ENCODE results near the gene IMMP2L.
"Not testable (repeated sequence)": the region's sequence is repeated elsewhere in the genome, so short reads cannot be mapped to it uniquely, and the experiment has no call there.

IMMP2L gene

GRCh38 chr7:111343017-111343416 lies 219.3 kb downstream of the IMMP2L start:
- DNase-seq: no peak

DNA sequence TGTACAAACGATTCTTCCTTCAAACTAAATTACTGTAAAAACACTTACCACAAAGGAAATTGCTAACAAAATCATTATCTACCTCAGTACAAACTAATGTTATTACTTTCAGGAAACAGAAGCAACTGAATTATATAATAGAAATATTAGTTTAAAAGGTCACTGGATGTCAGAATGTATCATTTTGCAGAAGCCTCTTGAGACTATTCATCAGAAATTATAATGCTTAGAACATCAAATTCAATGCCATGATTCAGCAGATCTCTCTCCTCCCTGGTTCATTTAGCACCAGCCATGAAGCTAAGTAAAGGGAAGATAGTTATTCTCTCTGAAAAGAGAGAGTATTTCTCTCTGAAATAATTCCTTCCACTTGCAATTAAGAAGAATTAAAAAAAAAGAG lies 223.3 kb downstream of the IMMP2L start:
- no peak for DNase-seq

GRCh38 chr7:111333010-111333409 lies 229.3 kb downstream of the IMMP2L start:
- DNase-seq: no peak

DNA sequence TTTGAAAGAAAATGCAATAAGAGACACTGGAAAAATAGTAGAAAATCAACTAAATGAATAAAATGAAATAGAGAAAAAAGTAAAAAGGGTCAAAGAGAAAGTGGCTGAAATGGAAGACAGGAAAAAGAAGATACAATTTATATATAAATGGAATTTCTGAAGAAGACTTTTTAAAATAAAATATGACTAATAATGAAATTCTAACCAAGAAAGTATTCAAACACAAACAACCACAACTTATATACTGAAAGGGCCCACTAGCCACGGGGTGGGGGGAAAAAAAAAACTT lies 232.1 kb downstream of the IMMP2L start:
- DNase-seq: no peak

GRCh38 chr7:111329367-111330234 lies 232.7 kb downstream of the IMMP2L start:
- DNase-seq: no peak

DNA sequence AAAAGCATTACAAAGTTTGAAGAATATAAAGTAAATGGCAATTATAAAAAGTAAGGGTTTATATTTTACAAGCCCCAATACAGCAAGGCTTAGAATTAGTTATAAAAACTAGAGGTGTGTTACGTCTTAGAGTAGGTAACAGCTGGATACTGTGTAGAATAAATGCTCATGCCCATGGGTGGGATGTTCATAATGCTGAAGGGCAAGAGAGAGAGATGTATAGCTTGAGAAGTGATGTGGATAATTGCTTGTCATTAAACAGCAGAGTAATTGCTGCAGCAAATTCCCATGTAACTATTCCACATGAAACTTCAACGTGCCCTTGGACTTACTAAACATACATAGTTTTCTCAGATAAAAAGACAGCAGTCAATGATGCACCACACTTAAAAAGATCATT lies 233.8 kb downstream of the IMMP2L start:
- DNase-seq: no peak

GRCh38 chr7:111324776-111325175 lies 237.5 kb downstream of the IMMP2L start:
- DNase-seq: no peak

DNA sequence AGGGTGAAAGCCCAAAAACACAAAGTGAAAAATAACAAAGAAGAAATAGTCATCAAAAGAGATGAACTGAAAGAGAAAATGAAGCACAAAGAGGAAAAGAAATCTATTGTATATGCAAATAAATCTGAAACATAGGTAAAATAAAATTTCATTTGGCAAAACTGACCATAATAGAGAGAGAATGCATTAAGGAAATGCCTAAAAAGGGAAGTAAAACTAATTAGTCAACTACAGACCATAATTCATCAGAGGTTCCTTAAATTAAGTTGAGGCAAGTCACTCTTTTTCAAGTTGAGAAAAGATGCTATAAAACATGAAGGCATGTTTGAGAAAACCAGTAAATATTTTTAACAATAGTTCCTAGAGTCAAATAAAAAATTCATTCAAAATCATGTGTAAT lies 238.1 kb downstream of the IMMP2L start:
- DNase-seq: no peak

DNA sequence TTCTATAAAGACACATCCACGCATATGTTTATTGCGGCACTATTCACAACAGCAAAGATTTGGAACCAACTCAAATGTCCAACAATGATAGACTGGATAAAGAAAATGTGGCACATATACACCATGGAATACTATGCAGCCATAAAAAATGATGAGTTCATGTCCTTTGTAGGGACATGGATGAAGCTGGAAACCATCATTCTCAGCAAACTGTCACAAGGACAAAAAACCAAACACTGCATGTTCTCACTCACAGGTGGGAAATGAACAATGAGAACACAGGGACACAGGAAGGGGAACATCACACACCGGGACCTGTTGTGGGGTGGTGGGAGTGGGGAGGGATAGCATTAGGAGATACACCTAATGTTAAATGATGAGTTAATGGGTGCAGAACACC lies 238.6 kb downstream of the IMMP2L start:
- DNase-seq: not testable (repeated sequence)

DNA sequence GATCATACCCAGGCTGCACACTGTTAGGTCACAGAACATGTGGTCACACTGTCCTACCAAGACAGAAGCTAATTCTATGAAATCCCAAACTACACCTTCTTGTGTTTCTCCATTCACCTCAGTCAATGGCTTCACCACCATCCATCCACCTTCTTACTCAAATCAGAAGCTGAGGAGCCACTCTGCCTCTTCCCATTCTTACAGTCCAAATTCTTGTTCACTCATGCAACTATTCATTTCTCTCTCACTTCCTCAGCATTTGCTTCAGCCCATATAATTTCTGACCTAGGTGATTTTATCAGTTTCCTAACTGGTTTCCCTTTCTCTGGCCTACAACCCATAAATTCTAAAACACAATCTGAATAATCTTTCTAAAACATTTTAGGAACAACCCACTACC lies 242.2 kb downstream of the IMMP2L start:
- DNase-seq: no peak

GRCh38 chr7:111312966-111313365 lies 249.3 kb downstream of the IMMP2L start:
- no peak for DNase-seq

GRCh38 chr7:111308691-111309090 lies 253.6 kb downstream of the IMMP2L start:
- no peak for DNase-seq

DNA sequence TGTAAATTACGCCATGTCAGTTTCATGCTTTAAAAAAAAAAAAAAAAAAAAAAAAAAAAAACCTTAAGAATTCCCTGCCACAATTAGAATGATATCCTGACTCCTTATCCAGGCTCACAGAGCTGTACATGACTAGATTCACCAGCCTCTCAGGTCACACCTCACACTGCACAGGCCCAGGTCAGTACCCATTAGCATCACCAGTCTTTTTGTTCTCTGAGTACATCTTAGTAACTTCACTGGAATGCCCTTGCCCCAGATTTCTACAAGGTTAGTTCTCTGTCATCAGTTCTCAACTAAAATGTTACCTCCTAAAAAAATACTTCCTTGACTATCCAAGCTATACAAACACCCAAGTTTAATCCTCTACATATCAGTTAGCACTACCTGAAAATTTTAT lies 260.4 kb downstream of the IMMP2L start:
- DNase-seq: no peak

GRCh38 chr7:111294494-111294893 lies 267.8 kb downstream of the IMMP2L start:
- no peak for DNase-seq

DNA sequence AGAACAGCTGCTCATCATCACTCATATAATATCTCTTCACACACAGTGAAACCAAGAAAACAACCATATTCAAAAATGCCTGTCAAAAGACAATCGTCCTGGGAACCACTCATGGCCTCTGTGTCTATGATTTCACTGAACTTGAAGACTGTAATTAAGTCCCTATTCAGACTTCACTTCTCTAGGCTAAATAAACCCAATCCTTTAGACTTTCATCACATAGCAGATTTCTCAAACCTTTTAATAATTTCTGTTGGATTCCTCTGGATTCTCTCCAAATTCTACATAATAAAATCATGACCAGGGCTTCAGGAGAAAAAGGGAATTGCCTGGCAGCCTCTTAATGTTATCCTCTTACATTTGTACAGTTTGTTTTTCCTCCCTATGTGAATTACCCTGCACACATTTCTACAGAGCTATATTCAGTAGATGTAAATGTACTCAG lies 270.2 kb downstream of the IMMP2L start:
- no peak for DNase-seq

- no peak for DNase-seq
Measured at GRCh38 chr7:111290982-111291381, 271.3 kb downstream of the IMMP2L start.

DNA sequence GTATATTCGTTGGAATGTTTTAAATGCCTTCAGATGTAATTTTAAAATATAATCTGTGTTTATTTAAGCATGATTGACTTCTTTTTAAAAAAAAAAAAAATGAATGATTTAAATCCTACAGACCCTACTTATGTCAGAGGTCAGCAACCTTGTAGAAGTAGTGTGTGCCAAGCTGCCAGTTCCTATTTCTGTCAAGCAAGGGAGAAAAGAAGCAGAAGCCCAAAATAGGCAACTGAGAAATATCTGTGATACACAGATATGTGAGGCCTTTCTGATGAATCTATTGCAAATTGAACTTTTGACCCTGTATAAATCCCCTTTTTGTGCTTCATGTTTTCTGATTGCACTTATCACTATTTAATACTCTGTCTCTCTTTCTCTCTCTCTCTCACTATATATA lies 271.9 kb downstream of the IMMP2L start:
- DNase-seq: no peak

DNA sequence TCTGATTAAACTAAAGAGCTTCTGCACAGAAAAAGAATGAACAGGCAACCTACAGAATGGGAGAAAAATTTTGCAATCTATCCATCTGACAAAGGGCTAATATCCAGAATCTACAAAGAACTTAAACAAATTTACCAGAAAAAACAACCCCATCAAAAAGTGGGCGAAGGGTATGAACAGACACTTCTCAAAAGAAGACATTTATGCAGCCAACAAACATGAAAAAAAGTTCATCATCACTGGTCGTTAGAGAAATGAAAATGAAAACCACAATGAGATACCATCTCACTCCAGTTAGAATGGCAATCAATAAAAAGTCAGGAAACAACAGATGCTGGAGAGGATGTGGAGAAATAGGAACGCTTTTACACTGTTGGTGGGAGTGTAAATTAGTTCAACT lies 273.9 kb downstream of the IMMP2L start:
- not testable (repeated sequence) for DNase-seq

DNA sequence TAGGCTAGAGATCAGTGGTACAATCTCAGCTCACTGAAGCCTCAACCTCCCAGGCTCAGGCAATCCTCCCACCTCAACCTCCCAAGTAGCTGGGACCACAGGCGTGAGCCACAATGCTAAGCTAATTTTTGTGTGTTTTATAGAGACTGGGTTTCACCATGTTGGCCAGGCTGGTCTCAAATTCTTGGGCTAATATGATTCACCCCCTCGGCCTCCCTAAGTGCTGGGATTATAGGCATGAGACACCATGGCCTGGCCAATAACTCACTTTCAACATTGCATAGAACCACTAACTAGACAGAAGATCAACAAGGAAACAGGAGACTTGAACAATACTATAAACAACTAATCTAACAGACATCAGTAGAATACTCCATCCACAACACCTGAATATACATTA lies 279.7 kb downstream of the IMMP2L start:
- no peak for DNase-seq

DNA sequence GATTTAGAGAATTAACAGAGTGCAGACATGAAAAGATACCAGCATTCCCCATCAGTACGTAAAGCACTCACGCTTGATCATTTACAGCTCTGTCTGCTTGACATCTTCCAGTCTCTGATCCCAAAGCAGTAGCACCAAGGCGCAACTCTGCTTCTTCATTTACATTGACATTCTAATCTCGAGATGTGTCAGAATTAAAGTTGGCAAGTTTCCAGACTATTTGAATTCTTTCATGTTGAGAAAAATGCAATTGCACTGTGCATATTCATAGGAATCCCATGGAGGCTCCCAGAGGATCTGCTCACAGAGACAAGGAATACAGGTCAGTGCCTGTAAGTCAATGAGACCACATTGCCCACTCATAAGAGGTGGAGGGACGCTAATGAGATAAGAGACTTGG lies 287.4 kb downstream of the IMMP2L start:
- no peak for DNase-seq

- DNase-seq: no peak
Measured at GRCh38 chr7:111272092-111272491, 290.2 kb downstream of the IMMP2L start.

- not testable (repeated sequence) for DNase-seq
Measured at GRCh38 chr7:111270794-111271193, 291.5 kb downstream of the IMMP2L start.

DNA sequence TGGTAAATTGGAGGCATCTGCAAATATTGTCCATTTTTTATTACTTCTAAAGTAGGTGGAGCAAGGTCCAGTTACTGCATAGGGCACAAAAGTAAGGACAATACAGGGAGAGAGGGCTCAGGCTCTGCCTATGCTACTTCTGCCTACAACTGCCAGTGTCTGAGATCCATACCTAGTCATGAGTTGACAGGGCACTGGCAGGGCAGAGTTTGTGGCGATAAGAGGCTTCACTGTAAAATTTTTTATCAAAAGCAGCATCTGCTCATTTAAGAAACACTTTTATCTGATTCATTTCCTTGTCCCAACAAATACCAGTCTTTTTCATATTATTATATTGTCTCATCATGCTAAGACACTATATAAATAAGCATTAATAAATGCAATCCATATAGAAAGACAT lies 293.4 kb downstream of the IMMP2L start:
- no peak for DNase-seq

DNA sequence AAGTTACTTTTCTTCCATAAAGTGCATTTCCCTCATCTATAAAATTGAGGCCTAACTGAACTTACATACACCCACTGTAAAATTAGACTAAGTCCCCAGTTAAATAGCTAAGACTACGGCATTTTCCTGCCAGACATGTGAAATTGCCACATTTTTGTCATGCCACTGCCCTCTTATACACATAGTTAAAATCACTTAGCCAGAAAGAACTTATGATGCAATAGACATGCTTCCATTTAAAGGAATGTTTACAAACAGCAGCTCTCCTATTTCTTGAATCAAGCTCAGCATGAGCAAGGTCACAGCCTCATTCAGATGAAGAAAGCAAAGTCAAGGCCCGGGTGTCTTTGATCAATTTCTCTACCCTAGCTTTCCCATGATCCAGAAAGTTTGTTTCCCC lies 295.7 kb downstream of the IMMP2L start:
- DNase-seq: no peak
